Keratinocyte (primary cell): ENCODE data around the gene CPA3. TPM values are rescaled to one million over a fixed set of nuclear protein-coding genes. Genes with fewer than 3 reads are reported as not detected.

ENCODE experiments used
- DNase-seq: peaks from one replicate; pipeline ENCODE4 v3.0.0-alpha.2; 2011; ENCODE audit warnings: low read depth, missing footprints, low spot score
- FAIRE-seq: peaks from 2 replicates; lab custom pipeline; 2011; peaks lifted over from hg19 to GRCh38; lab: Jason Lieb, UNC
- H2AFZ ChIP-seq: 2 replicates; pipeline ENCODE4 v1.6.0; 2012; ENCODE audit warnings: low read length, control low read depth, inconsistent platforms; ENCODE audit not compliant: control insufficient read depth
- H3K27ac ChIP-seq: 2 replicates; pipeline ENCODE4 v1.5.1; 2011; ENCODE audit warnings: low read length; ENCODE audit not compliant: control insufficient read depth, insufficient read depth
- H3K27me3 ChIP-seq: 3 replicates; pipeline ENCODE4 v1.6.0; 2011; ENCODE audit warnings: low read length; ENCODE audit not compliant: control insufficient read depth, insufficient read depth; ENCODE audit errors: extremely low read depth
- H3K36me3 ChIP-seq, 2 experiments: 2 replicates in 1 of 2; 3 replicates in 1 of 2; pipeline ENCODE4 v1.5.1; 2011; ENCODE audit warnings: low read length in 2 of 2, mild to moderate bottlenecking in 1 of 2; ENCODE audit not compliant: control insufficient read depth in 2 of 2, insufficient read depth in 2 of 2; ENCODE audit errors: extremely low read depth in 1 of 2
- H3K4me1 ChIP-seq: 3 replicates; pipeline ENCODE4 v1.5.1; 2011; ENCODE audit warnings: low read length; ENCODE audit not compliant: control insufficient read depth, insufficient read depth; ENCODE audit errors: extremely low read depth
- H3K4me2 ChIP-seq: 3 replicates; pipeline ENCODE4 v1.6.0; 2011; ENCODE audit warnings: low read depth, low read length; ENCODE audit not compliant: control insufficient read depth, insufficient read depth; ENCODE audit errors: extremely low read depth
- H3K4me3 ChIP-seq, 3 experiments: fragments of 200-600 bp in 1 of 3; sonication (generic) in 1 of 3; 2 replicates in 2 of 3; 3 replicates in 1 of 3; pipeline ENCODE4 v1.5.1; 2011 to 2016; ENCODE audit warnings: low read length in 3 of 3, mild to moderate bottlenecking in 3 of 3, control low read depth in 2 of 3, inconsistent platforms in 1 of 3, low read depth in 1 of 3, mixed read lengths in 1 of 3, mixed run types in 1 of 3, moderate library complexity in 1 of 3; ENCODE audit not compliant: control insufficient read depth in 2 of 3, insufficient read depth in 2 of 3; ENCODE audit errors: extremely low read depth in 1 of 3
- H3K79me2 ChIP-seq: 2 replicates; pipeline ENCODE4 v1.6.0; 2012; ENCODE audit warnings: low read length; ENCODE audit not compliant: control insufficient read depth, insufficient read depth
- H3K9ac ChIP-seq: 3 replicates; pipeline ENCODE4 v1.6.0; 2011; ENCODE audit warnings: low read length; ENCODE audit not compliant: control insufficient read depth, insufficient read depth; ENCODE audit errors: extremely low read depth
- H3K9me1 ChIP-seq: 3 replicates; pipeline ENCODE4 v1.6.0; 2011; ENCODE audit warnings: low read length; ENCODE audit not compliant: control insufficient read depth, insufficient read depth; ENCODE audit errors: extremely low read depth
- H3K9me3 ChIP-seq: 2 replicates; pipeline ENCODE4 v1.5.1; 2012; ENCODE audit warnings: low read depth, low read length; ENCODE audit not compliant: control insufficient read depth
- H4K20me1 ChIP-seq: 3 replicates; pipeline ENCODE4 v1.6.0; 2011; ENCODE audit warnings: low read length; ENCODE audit not compliant: control insufficient read depth, insufficient read depth; ENCODE audit errors: extremely low read depth
- CTCF ChIP-seq, 3 experiments: IDR thresholded peaks in 1 of 3; conservative IDR thresholded peaks in 1 of 3; optimal IDR thresholded peaks in 1 of 3; 2 replicates in 2 of 3; 3 replicates in 1 of 3; pipeline versions ENCODE3 to v1.5.1; 2011; ENCODE audit warnings: low read length in 3 of 3, mild to moderate bottlenecking in 3 of 3, moderate library complexity in 2 of 3, control low read depth in 1 of 3, inconsistent platforms in 1 of 3; ENCODE audit not compliant: insufficient read depth in 2 of 3; ENCODE audit errors: extremely low read depth in 1 of 3
- EZH2 ChIP-seq: IDR thresholded peaks from one replicate; pipeline ENCODE4 v1.6.1; 2012; ENCODE audit warnings: inconsistent platforms, mild to moderate bottlenecking, low read length, moderate library complexity
- dilution Hi-C: fragments of 300-500 bp; cut with MboI; formaldehyde crosslinking; loops from one replicate; pipeline ENCODE4 v1.7.0; 2020; ENCODE audit warnings: low sequenced_read_pairs; ENCODE audit not compliant: extremely low pct_ligation_motif_present
- polyA minus RNA-seq, 3 experiments: library from RNA; depleted of rRNA, polyadenylated mRNA; stranded (reverse); fragments of >200 nt; gene quantifications; 1 replicate in 1 of 3; 2 replicates in 1 of 3; 3 replicates in 1 of 3; pipeline ENCODE4 v1.2.3, GENCODE V29; 2011
- polyA plus RNA-seq, 5 experiments: library from polyadenylated mRNA; depleted of rRNA in 3 of 5; stranded (reverse) in 3 of 5; stranded (forward) in 1 of 5; unstranded in 1 of 5; fragments of >200 nt; gene quantifications; 1 replicate in 1 of 5; 2 replicates in 3 of 5; 3 replicates in 1 of 5; pipeline versions ENCODE4 v1.2.1 to v1.2.3, GENCODE V29; 2011 to 2012; ENCODE audit warnings: missing spikeins in 2 of 5, low read depth in 1 of 5, low replicate concordance in 1 of 5

The CPA3 gene
- polyA plus RNA-seq (not detected in 3 replicates), polyA minus RNA-seq (not detected in 3 replicates)
- polyA plus RNA-seq (2011; ENCODE audit: low read depth), result not detected
- not detected in 2 replicates for polyA plus RNA-seq (2011; cell fraction: cytosol; rRNA removed)
- not detected in 2 replicates for polyA plus RNA-seq (2011; cell fraction: nucleus; rRNA removed)
- not detected in 2 replicates for polyA plus RNA-seq (2012; ENCODE audit: low replicate concordance)
- not detected for polyA minus RNA-seq (2011; cell fraction: cytosol; rRNA and poly(A)+ RNA removed)
- not detected in 2 replicates for polyA minus RNA-seq (2011; cell fraction: nucleus; rRNA and poly(A)+ RNA removed)

GRCh38 chr3:148865049-148865448 is at the start of gene CPA3:
Gene CPA3 (plus strand): TSS chr3:148865296. CDS start chr3:148865308, 12 bp downstream.
- no peak within 1 kb of the TSS for H3K4me2 ChIP-seq
- dilution Hi-C loops, result no loop called here
- FAIRE-seq, result no peak

GRCh38 chr3:148815316-148816110 is 49.6 kb upstream of the CPA3 start:
- Histone ChIP-seq H3K4me1 (no peaks in the 10 kb centered on the region), H3K4me3 (no peak overlapping the region), H2AFZ (no peak overlapping the region), H3K9ac (no peak overlapping the region), H3K4me2 (no peak overlapping the region), H4K20me1 (no peaks in the 10 kb centered on the region), H3K27ac (no peak overlapping the region), H3K9me3 (no peaks in the 10 kb centered on the region), H3K9me1 (no peaks in the 10 kb centered on the region), H3K36me3 (no peaks in the 10 kb centered on the region), H3K79me2 (no peaks in the 10 kb centered on the region), H3K27me3 (no peaks in the 10 kb centered on the region)
- no peak for FAIRE-seq
- dilution Hi-C loops, result no loop called here
- no peak for TF ChIP-seq CTCF (optimal IDR thresholded peaks at IDR 0.05 in 1 of 3, IDR thresholded peaks at IDR 0.05 in 1 of 3, conservative IDR thresholded peaks at IDR 0.05 in 1 of 3; ENCODE audit: extremely low read depth in 1 of 3, insufficient read depth in 2 of 3, low read length in 3 of 3)
- no peak for DNase-seq

More at GRCh38 chr3:148865049-148865448, at the start of gene CPA3:
- no peaks in the 10 kb centered on the region for H3K27me3 ChIP-seq
- no peak within 1 kb of the TSS for H2AFZ ChIP-seq
- no peaks in the 10 kb centered on the region for H3K79me2 ChIP-seq
- no peaks in the 10 kb centered on the region for H3K9me1 ChIP-seq
- no peak within 1 kb of the TSS for H3K9ac ChIP-seq
- no peak for TF ChIP-seq EZH2
- TF ChIP-seq CTCF (optimal IDR thresholded peaks at IDR 0.05 in 1 of 3, IDR thresholded peaks at IDR 0.05 in 1 of 3, conservative IDR thresholded peaks at IDR 0.05 in 1 of 3; ENCODE audit: extremely low read depth in 1 of 3, insufficient read depth in 2 of 3, low read length in 3 of 3), result no peak
- no peaks in the 10 kb centered on the region for H3K36me3 ChIP-seq
- no peak within 1 kb of the TSS for H3K4me3 ChIP-seq
- no peak within 1 kb of the TSS for H3K27ac ChIP-seq
- H4K20me1 ChIP-seq, result no peaks in the 10 kb centered on the region
- no peaks in the 10 kb centered on the region for H3K9me3 ChIP-seq
- H3K4me1 ChIP-seq, result no peaks in the 10 kb centered on the region
- DNase-seq, result no peak
